ENCODE results near the gene DPF3.

Gene DPF3

DNA sequence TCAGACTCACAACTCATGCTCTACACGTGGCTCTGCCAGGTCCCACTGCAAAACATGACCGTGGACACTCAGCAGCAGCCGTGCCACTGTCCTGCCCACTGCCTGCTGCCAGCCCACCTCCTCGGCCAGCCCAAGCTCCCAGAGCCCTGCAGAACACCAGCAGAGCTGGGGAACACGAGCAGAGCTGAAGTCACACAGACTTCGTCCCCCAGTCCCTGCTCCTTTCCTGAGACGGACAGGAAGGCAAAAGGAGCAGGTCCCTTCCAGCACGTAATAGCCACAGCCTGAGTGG lies 152.1 kb downstream of the DPF3 start:
- no peak overlapping the region for H2BK12ac ChIP-seq (ENCODE audit: low read length)
- H2AFZ ChIP-seq (ENCODE audit: insufficient read depth, low read length, poor library complexity): no peak overlapping the region
- H3K36me3 ChIP-seq (ENCODE audit: control insufficient read depth in 1 of 2, insufficient read depth in 2 of 2, low read length in 2 of 2): no peaks in the 10 kb centered on the region
- no peak overlapping the region for H4K8ac ChIP-seq (ENCODE audit: low read depth, low read length)
- no peak overlapping the region for H2BK5ac ChIP-seq (ENCODE audit: low read depth, low read length, poor library complexity)
- H3K14ac ChIP-seq (ENCODE audit: low read length): no peak overlapping the region
- peaks cover 2% of the 10 kb centered on the region for H3K9me3 ChIP-seq (ENCODE audit: insufficient read depth, low read depth, low read length)
- no peak overlapping the region for H3K4me3 ChIP-seq (ENCODE audit: low read depth, low read length)
- H4K12ac ChIP-seq (ENCODE audit: low read depth, low read length): no peak overlapping the region
- H3K4me1 ChIP-seq (ENCODE audit: control insufficient read depth in 1 of 2, insufficient read depth in 2 of 2, low read length in 2 of 2): peaks cover 5% of the 10 kb centered on the region in 2 experiments
- H3K79me2 ChIP-seq (ENCODE audit: control insufficient read depth, insufficient read depth, low read length, poor library complexity): no peaks in the 10 kb centered on the region
- H3K27ac ChIP-seq (ENCODE audit: low read depth, low read length): no peak overlapping the region
- DNase-seq: no peak
- H3K9ac ChIP-seq (ENCODE audit: low read length): no peak overlapping the region
- no CpG with 5 or more reads among the region's 8 CpGs for WGBS (ENCODE audit: extremely low coverage, insufficient coverage, insufficient read length)
- H3K18ac ChIP-seq (ENCODE audit: low read length): no peak overlapping the region
- no peak overlapping the region for H3K4ac ChIP-seq (ENCODE audit: low read depth, low read length)
- no peak overlapping the region for H4K91ac ChIP-seq (ENCODE audit: low read depth, low read length)
- no peak overlapping the region for H2AK5ac ChIP-seq (ENCODE audit: low read length)
- no peaks in the 10 kb centered on the region for H3K27me3 ChIP-seq (ENCODE audit: insufficient read depth, low read length)
- no peak overlapping the region for H3K23ac ChIP-seq (ENCODE audit: low read length)
- H3K4me2 ChIP-seq (ENCODE audit: low read length): no peak overlapping the region
- H2BK120ac ChIP-seq (ENCODE audit: insufficient read depth, low read length, poor library complexity): no peak overlapping the region
- H3K79me1 ChIP-seq (ENCODE audit: low read length): no peaks in the 10 kb centered on the region

DNA sequence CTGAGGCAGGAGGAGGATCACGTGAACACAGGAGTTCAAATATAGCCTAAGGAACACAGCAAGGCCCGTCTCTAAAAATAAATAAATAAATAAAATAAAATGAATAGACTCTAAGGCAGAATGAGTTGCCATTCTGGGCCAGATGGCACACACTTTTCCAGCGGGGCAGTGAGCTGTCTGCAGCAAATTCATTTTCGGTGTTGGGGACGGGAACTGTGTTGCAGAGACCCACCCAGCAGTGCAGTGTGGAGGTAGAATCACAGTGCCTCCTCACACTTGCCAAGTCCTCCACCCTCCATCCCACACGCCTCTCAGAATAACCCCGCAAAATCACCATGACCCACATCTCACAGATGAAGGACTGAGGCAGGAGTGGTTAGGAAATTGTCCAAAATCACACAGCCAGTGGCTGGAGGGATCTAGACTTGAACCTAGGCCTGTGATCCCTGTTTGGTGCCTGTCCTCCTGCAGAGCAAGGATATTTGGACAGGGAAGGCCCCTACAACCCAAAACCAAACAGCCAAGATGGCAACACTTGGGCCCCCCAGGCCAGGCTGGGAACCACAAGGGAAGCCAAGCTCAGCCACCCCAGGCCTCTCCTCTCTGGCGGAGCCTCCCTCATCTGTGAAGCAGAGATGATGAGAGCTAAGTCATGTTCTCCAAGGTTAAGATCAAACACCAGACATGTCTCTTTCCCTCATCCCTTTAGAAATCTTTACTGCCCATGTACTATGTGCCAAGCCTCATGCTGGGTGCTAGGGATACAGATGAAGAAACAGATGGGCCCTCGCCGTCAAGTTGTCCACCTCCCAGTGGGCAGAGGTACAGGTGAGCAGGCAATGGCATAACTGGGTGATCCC lies 152.7 kb downstream of the DPF3 start:
- DNase-seq: no peak
- Histone ChIP-seq H3K4me3 (ENCODE audit: low read depth, low read length) (no peak overlapping the region), H3K14ac (ENCODE audit: low read length) (no peak overlapping the region), H3K4me1 (ENCODE audit: control insufficient read depth in 1 of 2, insufficient read depth in 2 of 2, low read length in 2 of 2) (peaks cover 5% of the 10 kb centered on the region in 2 experiments), H3K27me3 (ENCODE audit: insufficient read depth, low read length) (no peaks in the 10 kb centered on the region), H3K9ac (ENCODE audit: low read length) (no peak overlapping the region), H3K23ac (ENCODE audit: low read length) (no peak overlapping the region), H2BK12ac (ENCODE audit: low read length) (no peak overlapping the region), H2BK120ac (ENCODE audit: insufficient read depth, low read length, poor library complexity) (no peak overlapping the region), H2AFZ (ENCODE audit: insufficient read depth, low read length, poor library complexity) (no peak overlapping the region), H3K79me2 (ENCODE audit: control insufficient read depth, insufficient read depth, low read length, poor library complexity) (no peaks in the 10 kb centered on the region), H3K27ac (ENCODE audit: low read depth, low read length) (no peak overlapping the region), H3K18ac (ENCODE audit: low read length) (no peak overlapping the region), H3K4ac (ENCODE audit: low read depth, low read length) (no peak overlapping the region), H3K36me3 (ENCODE audit: control insufficient read depth in 1 of 2, insufficient read depth in 2 of 2, low read length in 2 of 2) (no peaks in the 10 kb centered on the region), H4K12ac (ENCODE audit: low read depth, low read length) (no peak overlapping the region), H3K9me3 (ENCODE audit: insufficient read depth, low read depth, low read length) (peaks cover 2% of the 10 kb centered on the region), H3K79me1 (ENCODE audit: low read length) (no peaks in the 10 kb centered on the region), H4K91ac (ENCODE audit: low read depth, low read length) (no peak overlapping the region), H4K8ac (ENCODE audit: low read depth, low read length) (no peak overlapping the region), H2AK5ac (ENCODE audit: low read length) (no peak overlapping the region), H2BK5ac (ENCODE audit: low read depth, low read length, poor library complexity) (no peak overlapping the region), H3K4me2 (ENCODE audit: low read length) (no peak overlapping the region)
- WGBS (ENCODE audit: extremely low coverage, insufficient coverage, insufficient read length): no CpG with 5 or more reads among the region's 10 CpGs

DNA sequence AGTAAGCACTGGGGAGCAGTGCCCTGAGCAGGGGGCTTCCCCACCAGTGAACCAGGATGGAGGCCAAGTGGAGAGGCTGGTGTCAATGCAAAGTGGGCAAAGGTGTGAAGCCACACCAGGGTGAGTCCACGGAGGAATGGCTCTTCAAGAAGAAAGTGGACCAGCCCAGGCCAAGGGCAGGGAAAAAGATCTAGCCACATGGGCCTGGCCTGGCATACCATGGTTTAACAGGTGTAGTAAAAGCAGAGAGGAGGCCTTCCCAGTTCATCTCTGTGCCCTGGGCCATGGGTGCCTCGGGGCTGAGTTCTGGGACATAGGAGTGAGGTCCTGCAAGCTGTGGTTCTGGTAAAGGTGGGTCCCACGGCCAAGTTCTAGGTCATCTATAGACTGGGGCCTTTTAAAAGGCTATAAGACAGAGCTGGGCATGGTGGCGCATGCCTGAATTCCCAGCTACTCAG lies 153.4 kb downstream of the DPF3 start:
- no peaks in the 10 kb centered on the region for H3K36me3 ChIP-seq (ENCODE audit: control insufficient read depth in 1 of 2, insufficient read depth in 2 of 2, low read length in 2 of 2)

DNA sequence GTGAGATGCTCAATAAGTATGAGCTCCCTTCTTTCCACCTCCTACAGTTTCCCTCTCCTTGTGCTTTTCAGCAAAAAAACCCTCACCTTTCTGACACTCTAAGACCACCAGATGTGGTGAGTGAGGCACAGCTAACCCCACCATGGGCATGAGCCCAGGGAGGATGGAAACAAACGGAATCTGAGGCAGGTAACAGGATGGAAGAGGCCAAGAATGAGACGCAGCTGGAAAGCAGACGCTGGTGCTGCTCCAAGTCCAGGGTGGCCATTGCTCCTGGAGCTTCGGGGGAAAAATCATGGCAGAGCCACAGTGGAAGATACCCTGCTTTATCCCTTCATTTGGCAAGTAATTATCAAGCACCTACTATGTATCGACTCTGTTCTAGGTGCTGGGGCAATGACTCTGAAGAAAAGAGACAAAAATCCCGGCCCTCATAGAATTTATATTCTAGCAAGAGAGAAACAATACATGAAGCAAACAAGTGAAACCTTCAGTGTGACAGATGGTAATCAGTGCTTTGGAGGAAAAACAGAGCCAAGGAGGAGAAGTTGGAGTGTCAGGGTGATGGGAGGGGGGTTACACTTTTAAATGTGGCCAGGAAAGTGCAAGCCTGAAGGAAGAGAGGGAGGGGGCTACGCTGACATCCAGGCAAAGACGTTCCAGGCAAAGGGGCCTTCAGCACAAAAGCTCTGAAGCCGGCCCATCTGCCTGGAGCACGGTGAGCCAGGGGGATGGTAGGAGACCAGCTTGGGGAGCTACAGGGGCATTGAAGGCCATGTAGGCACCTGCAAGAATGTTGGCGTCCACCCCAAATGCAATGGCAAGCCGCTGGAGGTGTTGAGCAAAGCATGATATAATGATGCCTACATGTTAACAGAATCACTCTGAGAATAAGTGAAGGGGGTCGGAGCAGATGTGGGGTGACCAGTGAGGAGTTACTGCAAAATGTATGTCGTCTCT lies 154.2 kb downstream of the DPF3 start:
- H3K18ac ChIP-seq (ENCODE audit: low read length): no peak overlapping the region
- no peaks in the 10 kb centered on the region for H3K36me3 ChIP-seq (ENCODE audit: control insufficient read depth in 1 of 2, insufficient read depth in 2 of 2, low read length in 2 of 2)
- H3K14ac ChIP-seq (ENCODE audit: low read length): no peak overlapping the region
- H3K79me1 ChIP-seq (ENCODE audit: low read length): no peaks in the 10 kb centered on the region
- no peak overlapping the region for H3K4me3 ChIP-seq (ENCODE audit: low read depth, low read length)
- peaks cover 2% of the 10 kb centered on the region for H3K9me3 ChIP-seq (ENCODE audit: insufficient read depth, low read depth, low read length)
- H3K4me2 ChIP-seq (ENCODE audit: low read length): no peak overlapping the region
- H3K9ac ChIP-seq (ENCODE audit: low read length): no peak overlapping the region
- DNase-seq: no peak
- no peak overlapping the region for H2AFZ ChIP-seq (ENCODE audit: insufficient read depth, low read length, poor library complexity)
- H4K8ac ChIP-seq (ENCODE audit: low read depth, low read length): no peak overlapping the region
- H4K12ac ChIP-seq (ENCODE audit: low read depth, low read length): no peak overlapping the region
- H2BK5ac ChIP-seq (ENCODE audit: low read depth, low read length, poor library complexity): no peak overlapping the region
- H3K27ac ChIP-seq (ENCODE audit: low read depth, low read length): no peak overlapping the region
- H3K23ac ChIP-seq (ENCODE audit: low read length): no peak overlapping the region
- no CpG with 5 or more reads among the region's 14 CpGs for WGBS (ENCODE audit: extremely low coverage, insufficient coverage, insufficient read length)
- no peak overlapping the region for H2BK12ac ChIP-seq (ENCODE audit: low read length)
- H3K4ac ChIP-seq (ENCODE audit: low read depth, low read length): no peak overlapping the region
- H3K79me2 ChIP-seq (ENCODE audit: control insufficient read depth, insufficient read depth, low read length, poor library complexity): no peaks in the 10 kb centered on the region
- no peak overlapping the region for H2BK120ac ChIP-seq (ENCODE audit: insufficient read depth, low read length, poor library complexity)
- no peak overlapping the region for H2AK5ac ChIP-seq (ENCODE audit: low read length)
- peaks cover 5% of the 10 kb centered on the region in 2 experiments for H3K4me1 ChIP-seq (ENCODE audit: control insufficient read depth in 1 of 2, insufficient read depth in 2 of 2, low read length in 2 of 2)
- H4K91ac ChIP-seq (ENCODE audit: low read depth, low read length): no peak overlapping the region
- no peaks in the 10 kb centered on the region for H3K27me3 ChIP-seq (ENCODE audit: insufficient read depth, low read length)

More for the DNA sequence above, 153.4 kb downstream of the DPF3 start:
- Histone ChIP-seq H2BK120ac (ENCODE audit: insufficient read depth, low read length, poor library complexity) (no peak overlapping the region), H2AFZ (ENCODE audit: insufficient read depth, low read length, poor library complexity) (no peak overlapping the region), H3K27me3 (ENCODE audit: insufficient read depth, low read length) (no peaks in the 10 kb centered on the region), H3K4me1 (ENCODE audit: control insufficient read depth in 1 of 2, insufficient read depth in 2 of 2, low read length in 2 of 2) (peaks cover 5% of the 10 kb centered on the region in 2 experiments), H3K4me3 (ENCODE audit: low read depth, low read length) (no peak overlapping the region), H3K9ac (ENCODE audit: low read length) (no peak overlapping the region), H3K14ac (ENCODE audit: low read length) (no peak overlapping the region), H2BK12ac (ENCODE audit: low read length) (no peak overlapping the region), H3K79me2 (ENCODE audit: control insufficient read depth, insufficient read depth, low read length, poor library complexity) (no peaks in the 10 kb centered on the region), H3K27ac (ENCODE audit: low read depth, low read length) (no peak overlapping the region), H3K9me3 (ENCODE audit: insufficient read depth, low read depth, low read length) (peaks cover 2% of the 10 kb centered on the region), H2AK5ac (ENCODE audit: low read length) (no peak overlapping the region), H4K8ac (ENCODE audit: low read depth, low read length) (no peak overlapping the region), H2BK5ac (ENCODE audit: low read depth, low read length, poor library complexity) (no peak overlapping the region), H3K18ac (ENCODE audit: low read length) (no peak overlapping the region), H4K91ac (ENCODE audit: low read depth, low read length) (no peak overlapping the region), H3K4ac (ENCODE audit: low read depth, low read length) (no peak overlapping the region), H3K4me2 (ENCODE audit: low read length) (no peak overlapping the region), H4K12ac (ENCODE audit: low read depth, low read length) (no peak overlapping the region), H3K23ac (ENCODE audit: low read length) (no peak overlapping the region), H3K79me1 (ENCODE audit: low read length) (no peaks in the 10 kb centered on the region)
- no peak for DNase-seq
- no CpG with 5 or more reads among the region's 4 CpGs for WGBS (ENCODE audit: extremely low coverage, insufficient coverage, insufficient read length)

All from trophoblast cell (in vitro differentiated cells and primary cell).